Measurements from ENCODE around the gene IRF8.
A peak's percentile ranks its signal among the peaks of the same experiment; 100 is the strongest.

The IRF8 gene

DNA sequence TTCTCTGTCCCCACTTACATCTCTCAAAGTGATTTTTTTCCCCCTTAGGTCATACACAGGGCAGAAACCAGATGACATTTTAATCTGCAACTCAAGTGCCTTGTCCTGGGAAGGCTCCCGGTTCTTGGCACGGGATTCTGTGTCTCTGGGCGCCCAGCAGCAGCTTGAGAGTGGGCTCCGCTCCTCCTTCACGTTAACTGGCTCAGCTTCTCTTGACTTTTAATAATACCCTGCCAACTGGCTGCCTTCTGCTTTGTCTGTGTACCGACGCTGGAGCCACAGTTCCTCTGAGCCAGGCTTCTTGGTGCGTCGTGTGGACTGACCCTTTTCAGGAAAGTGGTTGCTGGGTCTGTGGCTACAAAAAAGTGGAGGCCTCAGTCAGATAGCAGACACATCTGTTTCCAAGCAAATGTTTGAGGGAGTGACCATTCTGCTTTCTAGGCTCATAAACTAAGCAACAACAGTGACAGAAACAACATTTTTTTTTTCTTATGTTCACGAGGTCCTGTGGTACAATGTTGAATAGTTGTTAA is 64.9 kb downstream of the IRF8 start:
- peak; percentile 17 for DNase-seq

DNA sequence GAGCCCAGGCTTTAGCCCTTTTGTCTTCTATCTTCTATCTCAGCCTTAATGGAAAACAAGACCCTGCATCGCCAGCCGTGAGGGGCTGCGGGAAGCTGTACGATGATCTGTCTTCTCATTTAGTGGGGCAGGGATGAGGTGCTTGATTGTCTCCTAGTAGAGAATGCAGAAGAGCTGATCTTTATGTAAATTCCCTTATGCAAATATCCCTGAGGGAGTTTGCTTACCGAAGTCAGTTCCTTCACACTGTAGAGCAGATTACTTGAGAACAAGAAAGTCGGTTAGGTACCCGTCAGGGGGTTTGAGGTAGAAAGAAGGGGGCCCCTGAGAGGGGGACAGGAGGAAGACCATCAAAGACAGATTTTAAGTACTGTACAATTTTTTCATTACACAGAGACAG is 66.2 kb downstream of the IRF8 start:
- DNase-seq = no peak

DNA sequence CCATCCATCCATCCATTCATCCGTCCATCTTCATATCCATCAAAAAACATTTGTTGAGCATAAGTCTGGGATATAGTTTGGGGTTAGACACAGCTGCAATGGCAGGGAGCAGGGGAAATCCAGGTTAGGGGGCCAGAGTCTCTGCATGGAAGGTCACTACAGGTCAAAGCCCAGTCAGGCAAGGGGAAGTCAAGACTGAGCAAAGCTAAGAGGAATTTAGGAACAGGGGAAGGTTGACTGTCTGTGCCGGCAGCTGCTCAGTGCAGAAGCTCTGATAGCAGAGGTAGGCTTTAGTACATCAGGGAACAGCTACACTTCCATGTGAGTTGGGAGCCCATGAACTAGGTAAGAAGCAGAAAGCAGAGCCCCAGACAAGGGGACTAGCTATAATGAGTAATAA is 68.1 kb downstream of the IRF8 start:
- DNase-seq = no peak

DNA sequence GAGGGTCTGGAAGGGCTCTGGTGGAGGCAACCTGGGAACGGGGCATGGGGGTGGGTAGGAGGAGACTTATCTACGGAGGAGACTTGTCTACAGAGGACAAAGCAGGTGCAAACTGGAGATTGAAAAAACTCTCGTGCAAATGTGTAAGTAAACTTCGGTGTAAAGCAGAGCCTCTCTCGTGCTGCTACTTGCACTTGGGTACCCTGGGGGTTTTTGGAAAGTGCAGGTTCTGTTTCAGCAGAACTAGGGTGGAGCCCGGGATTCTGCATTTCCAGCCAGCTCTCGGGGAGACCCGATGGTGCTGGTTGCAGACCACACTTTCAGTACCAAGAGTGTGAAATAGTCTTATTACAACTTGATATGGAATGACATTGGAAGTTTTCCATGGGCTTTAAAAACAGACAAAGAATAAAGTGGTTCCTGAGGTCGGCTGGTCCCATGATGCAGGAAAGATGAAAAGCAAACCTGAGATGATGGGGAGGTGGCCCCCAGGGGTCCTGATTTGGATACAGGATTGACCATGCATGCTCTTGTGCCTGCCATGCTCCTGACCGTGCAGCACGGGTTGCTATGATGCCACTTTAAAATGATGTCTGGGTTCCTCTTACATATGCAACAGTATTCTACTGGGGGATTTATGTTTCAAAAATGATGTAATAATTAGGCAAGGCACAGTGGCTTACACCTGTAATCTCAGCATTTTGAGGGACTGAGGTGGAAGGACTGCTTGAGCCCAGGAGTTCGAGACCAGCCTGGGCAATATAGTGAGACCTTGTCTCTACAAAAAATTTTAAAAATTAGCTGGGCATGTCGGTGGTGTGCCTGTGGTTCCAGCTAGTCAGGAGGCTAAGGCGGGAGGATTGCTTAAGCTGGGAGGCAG is 69.3 kb downstream of the IRF8 start:
- no peak for DNase-seq

DNA sequence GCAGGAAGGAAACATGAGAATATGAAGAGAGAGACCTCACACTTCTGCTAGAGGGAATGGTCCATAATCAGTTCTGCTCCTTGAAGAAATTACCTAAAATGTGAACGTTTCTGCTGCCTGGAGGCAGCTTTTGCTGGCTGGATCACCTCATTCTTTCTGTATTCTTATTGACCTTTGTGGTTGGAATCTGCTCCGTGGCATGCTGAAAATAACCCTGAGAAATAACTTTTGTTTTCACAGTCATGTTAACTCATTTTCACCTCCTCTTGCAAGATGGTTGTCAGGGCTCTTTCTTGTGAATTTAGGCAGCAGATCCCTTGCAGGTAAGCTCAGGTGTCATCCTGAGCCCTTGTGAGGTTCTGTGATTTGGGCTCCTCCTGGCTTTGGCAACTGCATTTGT is 70.2 kb downstream of the IRF8 start:
- no peak for DNase-seq

DNA sequence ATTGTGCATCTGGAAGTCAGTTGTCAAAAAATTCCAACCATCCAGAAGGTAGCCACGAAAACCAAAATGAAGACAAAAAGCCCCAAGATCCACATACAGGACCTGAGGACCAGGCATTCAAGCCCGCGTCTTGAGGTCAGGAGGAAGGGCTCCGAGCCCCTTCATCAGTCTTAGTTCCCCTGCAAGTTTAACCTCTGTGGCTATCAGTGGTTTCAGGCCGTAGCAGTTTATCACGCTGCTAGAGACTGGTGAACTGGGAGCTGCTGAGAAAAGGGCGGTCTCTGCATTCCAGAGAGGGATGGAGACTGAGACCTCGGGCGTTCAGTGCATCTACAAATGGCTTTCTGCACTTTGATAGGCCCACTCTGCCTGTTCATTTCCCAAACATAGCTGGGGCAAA is 70.6 kb downstream of the IRF8 start:
- no peak for DNase-seq

DNA sequence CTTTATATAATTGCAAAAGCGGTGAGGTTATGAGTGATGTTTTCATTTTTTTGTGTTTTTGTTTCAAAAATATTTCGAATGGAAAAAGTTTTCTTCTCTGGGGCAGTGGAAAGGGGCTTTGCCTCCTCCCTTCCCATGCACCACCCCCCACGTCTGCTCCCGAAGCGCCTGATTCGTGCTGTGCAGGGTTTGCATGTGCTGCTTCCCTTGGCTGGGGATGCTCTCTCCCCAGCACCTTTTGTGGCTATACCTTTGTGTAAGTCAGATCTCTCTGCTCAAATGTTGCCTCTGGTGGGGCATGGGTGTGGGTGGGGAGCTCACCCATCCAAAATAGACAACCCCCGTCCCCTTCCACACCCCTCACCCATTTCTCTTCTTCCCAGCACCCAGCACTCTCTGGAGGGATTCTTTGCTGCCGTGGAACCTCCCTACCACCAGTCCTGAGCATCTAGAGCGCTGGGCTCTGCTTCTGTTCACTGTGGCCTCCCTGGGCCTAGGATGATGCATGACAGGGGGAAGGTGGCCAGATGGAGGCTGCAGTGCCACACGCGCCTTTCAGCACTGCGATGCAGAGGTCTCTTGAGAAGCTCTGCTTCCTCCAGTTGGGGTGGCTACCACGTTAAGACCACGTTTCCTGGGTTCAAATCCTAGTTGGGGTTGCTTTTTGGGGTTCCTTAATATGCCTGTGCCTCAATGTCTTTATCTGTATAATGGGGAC is 71.2 kb downstream of the IRF8 start:
- DNase-seq = no peak

DNA sequence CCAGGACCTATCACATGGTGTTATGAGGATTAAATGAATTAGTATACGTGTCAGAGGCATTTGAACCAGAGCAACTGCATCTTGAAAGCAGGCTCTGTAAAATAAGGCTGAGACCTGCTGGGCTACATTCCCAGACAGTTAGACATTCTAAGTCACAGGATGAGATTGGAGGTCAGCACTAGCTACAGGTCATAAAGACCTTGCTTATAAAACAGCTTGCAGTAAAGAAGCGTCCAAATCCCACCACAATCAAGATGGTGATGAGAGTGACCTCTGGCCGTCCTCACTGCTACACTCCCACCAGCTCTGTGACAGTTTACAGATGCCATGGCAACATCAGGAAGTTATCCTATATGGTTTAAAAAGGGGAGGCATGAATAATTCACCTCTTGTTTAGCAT is 71.8 kb downstream of the IRF8 start:
- no peak for DNase-seq

All from NCI-H1092 treated with DMSO at 0.1 percent for 48 hours (cell line).